ENCODE data around the gene PRCC.
"Not testable (repeated sequence)": the region's sequence is repeated elsewhere in the genome, so short reads cannot be mapped to it uniquely, and the experiment has no call there.

PRCC gene

GRCh38 chr1:156744344-156744743 lies 23.0 kb upstream of the PRCC start:
- DNase-seq (ENCODE audit: low spot score): no peak

GRCh38 chr1:156744786-156745419 lies 22.4 kb upstream of the PRCC start:
- no peak for DNase-seq (ENCODE audit: low spot score)

GRCh38 chr1:156745881-156746280 lies 21.5 kb upstream of the PRCC start:
- no peak for DNase-seq (ENCODE audit: low spot score)

GRCh38 chr1:156746406-156746727 lies 21.0 kb upstream of the PRCC start:
- DNase-seq (ENCODE audit: low spot score): no peak

- DNase-seq (ENCODE audit: low spot score): peak; percentile 97
These were observed 20.4 kb upstream of the PRCC start for GRCh38 chr1:156746728-156747631.

GRCh38 chr1:156747742-156748669 lies 19.3 kb upstream of the PRCC start:
- no peak for DNase-seq (ENCODE audit: low spot score)

- DNase-seq (ENCODE audit: low spot score): peak; percentile 12
These were observed 18.5 kb upstream of the PRCC start for GRCh38 chr1:156748670-156749418.

GRCh38 chr1:156749419-156750118 lies 17.8 kb upstream of the PRCC start:
- no peak for DNase-seq (ENCODE audit: low spot score)

- no peak for DNase-seq (ENCODE audit: low spot score)
These were observed 17.1 kb upstream of the PRCC start for GRCh38 chr1:156750191-156750672.

GRCh38 chr1:156750711-156751450 lies 16.5 kb upstream of the PRCC start:
- no peak for DNase-seq (ENCODE audit: low spot score)

GRCh38 chr1:156751451-156751756 lies 15.9 kb upstream of the PRCC start, which contains the start of gene HDGF:
TSS of gene HDGF (minus strand) at chr1:156751675. CDS start at chr1:156751429, 246 bp downstream.
- DNase-seq (ENCODE audit: low spot score): no peak

GRCh38 chr1:156751757-156752481 lies 15.4 kb upstream of the PRCC start:
- peak; percentile 92 for DNase-seq (ENCODE audit: low spot score)

- no peak for DNase-seq (ENCODE audit: low spot score)
These were observed 14.4 kb upstream of the PRCC start for GRCh38 chr1:156752843-156753482.

- no peak for DNase-seq (ENCODE audit: low spot score)
These were observed 13.1 kb upstream of the PRCC start for GRCh38 chr1:156754219-156754618.

- DNase-seq (ENCODE audit: low spot score): no peak
These were observed 11.8 kb upstream of the PRCC start for GRCh38 chr1:156755527-156755950.

GRCh38 chr1:156756355-156756754 lies 11.0 kb upstream of the PRCC start:
- DNase-seq (ENCODE audit: low spot score): no peak

- not testable (repeated sequence) for DNase-seq (ENCODE audit: low spot score)
These were observed 9.6 kb upstream of the PRCC start for GRCh38 chr1:156757572-156758253.

- no peak for DNase-seq (ENCODE audit: low spot score)
These were observed 7.1 kb upstream of the PRCC start for GRCh38 chr1:156760092-156760795.

Measured in AG08395 (cell line).